Measurements from ENCODE around the gene SBK1. TPM values are rescaled to one million over a fixed set of nuclear protein-coding genes. Genes with fewer than 3 reads are reported as not detected.

SBK1 gene
- total RNA-seq, 1 donor from 2014 or later = under 0.01 TPM

GRCh38 chr16:28297784-28298510, 5.6 kb downstream of the SBK1 start:
- peaks cover 19% of the 10 kb centered on the region for H3K27me3 ChIP-seq (ENCODE audit: control insufficient read depth, insufficient read depth, low read length)
- H3K4me3 ChIP-seq (ENCODE audit: low read depth, low read length) = no peak overlapping the region
- no peak for TF ChIP-seq CTCF (IDR thresholded peaks at IDR 0.05; ENCODE audit: insufficient read depth, low read length, severe bottlenecking)
- no peaks in the 10 kb centered on the region for H3K36me3 ChIP-seq (ENCODE audit: control insufficient read depth, insufficient read depth, low read length)
- DNase-seq (ENCODE audit: low read depth) (no peak), FAIRE-seq (peak; percentile 28)

- no peak for DNase-seq (ENCODE audit: low read depth)
- Histone ChIP-seq H3K36me3 (ENCODE audit: control insufficient read depth, insufficient read depth, low read length) (no peaks in the 10 kb centered on the region), H3K27me3 (ENCODE audit: control insufficient read depth, insufficient read depth, low read length) (peaks cover 16% of the 10 kb centered on the region), H3K4me3 (ENCODE audit: low read depth, low read length) (no peak overlapping the region)
- TF ChIP-seq CTCF (IDR thresholded peaks at IDR 0.05; ENCODE audit: insufficient read depth, low read length, severe bottlenecking) = no peak
- FAIRE-seq = no peak
Observed at GRCh38 chr16:28298511-28298878, 6.2 kb downstream of the SBK1 start.

GRCh38 chr16:28300327-28300726, 8.0 kb downstream of the SBK1 start:
- H3K36me3 ChIP-seq (ENCODE audit: control insufficient read depth, insufficient read depth, low read length) = no peaks in the 10 kb centered on the region
- no peak for FAIRE-seq
- DNase-seq (ENCODE audit: low read depth) = no peak
- H3K4me3 ChIP-seq (ENCODE audit: low read depth, low read length) = no peak overlapping the region
- no peak for TF ChIP-seq CTCF (IDR thresholded peaks at IDR 0.05; ENCODE audit: insufficient read depth, low read length, severe bottlenecking)
- H3K27me3 ChIP-seq (ENCODE audit: control insufficient read depth, insufficient read depth, low read length) = peaks cover under 1% of the 10 kb centered on the region

GRCh38 chr16:28301154-28301553, 8.8 kb downstream of the SBK1 start:
- no peak for DNase-seq (ENCODE audit: low read depth)
- TF ChIP-seq CTCF (IDR thresholded peaks at IDR 0.05; ENCODE audit: insufficient read depth, low read length, severe bottlenecking) = no peak
- no peaks in the 10 kb centered on the region for H3K27me3 ChIP-seq (ENCODE audit: control insufficient read depth, insufficient read depth, low read length)
- H3K4me3 ChIP-seq (ENCODE audit: low read depth, low read length) = no peak overlapping the region
- H3K36me3 ChIP-seq (ENCODE audit: control insufficient read depth, insufficient read depth, low read length) = no peaks in the 10 kb centered on the region
- no peak for FAIRE-seq

GRCh38 chr16:28301620-28302019, 9.3 kb downstream of the SBK1 start:
- H3K4me3 ChIP-seq (ENCODE audit: low read depth, low read length) = no peak overlapping the region
- H3K27me3 ChIP-seq (ENCODE audit: control insufficient read depth, insufficient read depth, low read length) = no peaks in the 10 kb centered on the region
- no peak for TF ChIP-seq CTCF (IDR thresholded peaks at IDR 0.05; ENCODE audit: insufficient read depth, low read length, severe bottlenecking)
- DNase-seq (ENCODE audit: low read depth) (no peak), FAIRE-seq (no peak)
- H3K36me3 ChIP-seq (ENCODE audit: control insufficient read depth, insufficient read depth, low read length) = no peaks in the 10 kb centered on the region

GRCh38 chr16:28303132-28303531, 10.8 kb downstream of the SBK1 start:
- Histone ChIP-seq H3K27me3 (ENCODE audit: control insufficient read depth, insufficient read depth, low read length) (no peaks in the 10 kb centered on the region), H3K36me3 (ENCODE audit: control insufficient read depth, insufficient read depth, low read length) (no peaks in the 10 kb centered on the region), H3K4me3 (ENCODE audit: low read depth, low read length) (no peak overlapping the region)
- FAIRE-seq = no peak
- no peak for DNase-seq (ENCODE audit: low read depth)
- no peak for TF ChIP-seq CTCF (IDR thresholded peaks at IDR 0.05; ENCODE audit: insufficient read depth, low read length, severe bottlenecking)

Measured in bronchial epithelial cell (primary cell).